HepG2 (cell line): ENCODE measurements around the gene NT5C2. TPM values are rescaled to one million over a fixed set of nuclear protein-coding genes. Genes with fewer than 3 reads are reported as not detected.

Experiments
- ATAC-seq: fragments of 200-7000 bp; cut with Tn5 transposase; 3 replicates; pipeline ENCODE4 v1.9.1; 2020; ENCODE audit warnings: mild to moderate bottlenecking, moderate library complexity
- BruUV-seq: library from RNA; stranded (reverse); fragments of 400-500 nt; replicated peaks from 2 replicates; lab custom pipeline; 2021; lab: Mats Ljungman, UMichigan
- CTCF ChIA-PET: fragments of 300-600 bp; formaldehyde crosslinking; extraction: SDS; loops from one replicate; lab custom pipeline; 2021; ENCODE audit warnings: low total read pairs, inconsistent platforms, low intra/inter-chr PET ratio; lab: Yijun Ruan, JAX
- POLR2A ChIA-PET: fragments of 350-600 bp; sonication (Branson Sonifier 250); formaldehyde crosslinking; loops from one replicate; lab custom pipeline; 2020; ENCODE audit warnings: antibody characterized with exemption, inconsistent platforms; lab: Yijun Ruan, JAX
- DNase-seq: peaks from one replicate; pipeline ENCODE4 v3.0.0-alpha.2; 2015; ENCODE audit warnings: low spot score
- FAIRE-seq: peaks from 3 replicates; lab custom pipeline; 2011; peaks lifted over from hg19 to GRCh38; lab: Jason Lieb, UNC
- H2AFZ ChIP-seq: one replicate; pipeline ENCODE4 v1.6.1; 2011; ENCODE audit warnings: low read length, inconsistent platforms
- H3K27ac ChIP-seq: fragments of 300-600 bp; 3 replicates; pipeline ENCODE4 v1.8.0; 2011; ENCODE audit warnings: mixed run types, mild to moderate bottlenecking, mixed read lengths, low read length, inconsistent platforms; ENCODE audit not compliant: insufficient read depth; ENCODE audit errors: extremely low read length
- H3K27me3 ChIP-seq, 2 experiments: fragments of 200-600 bp in 1 of 2; 2 replicates in 1 of 2; 3 replicates in 1 of 2; pipeline versions ENCODE4 v1.6.0 to v1.8.0; 2011; ENCODE audit warnings: low read length in 2 of 2, mild to moderate bottlenecking in 2 of 2, moderate library complexity in 2 of 2, inconsistent platforms in 1 of 2; ENCODE audit not compliant: insufficient read depth in 2 of 2, control insufficient read depth in 1 of 2
- H3K36me3 ChIP-seq, 2 experiments: fragments of 200-600 bp in 1 of 2; replicated peaks in 1 of 2; 2 replicates in 1 of 2; 3 replicates in 1 of 2; pipeline versions ENCODE4 v1.5.1 to v1.8.0; 2011; ENCODE audit warnings: low read length in 2 of 2, inconsistent platforms in 1 of 2; ENCODE audit not compliant: insufficient read depth in 2 of 2, control insufficient read depth in 1 of 2
- H3K4me1 ChIP-seq: 2 replicates; pipeline ENCODE4 v1.5.1; 2012; ENCODE audit warnings: low read length, inconsistent platforms; ENCODE audit not compliant: insufficient read depth
- H3K4me2 ChIP-seq: 2 replicates; pipeline ENCODE4 v1.6.0; 2011; ENCODE audit warnings: low read depth, low read length, inconsistent platforms
- H3K4me3 ChIP-seq, 3 experiments: fragments of 200-600 bp in 1 of 3; sonication (generic), shearing (Covaris generic) in 1 of 3; replicated peaks in 1 of 3; 2 replicates each; pipeline ENCODE4 v1.5.1; 2011 to 2016; ENCODE audit warnings: low read length in 3 of 3, inconsistent platforms in 2 of 3, low read depth in 2 of 3, mild to moderate bottlenecking in 2 of 3, control low read depth in 1 of 3, mixed read lengths in 1 of 3; ENCODE audit not compliant: insufficient read depth in 1 of 3
- H3K79me2 ChIP-seq: one replicate; pipeline ENCODE4 v1.6.1; 2011; ENCODE audit warnings: low read length, inconsistent platforms; ENCODE audit not compliant: insufficient read depth
- H3K9ac ChIP-seq: 2 replicates; pipeline ENCODE4 v1.6.0; 2011; ENCODE audit warnings: mild to moderate bottlenecking, low read depth, low read length, inconsistent platforms; ENCODE audit not compliant: insufficient read depth
- H3K9me3 ChIP-seq: 2 replicates; pipeline ENCODE4 v1.5.1; 2012; ENCODE audit warnings: mild to moderate bottlenecking, low read length
- H4K20me1 ChIP-seq: 2 replicates; pipeline ENCODE4 v1.6.0; 2011; ENCODE audit warnings: inconsistent platforms, mild to moderate bottlenecking, low read length, moderate library complexity; ENCODE audit not compliant: insufficient read depth
- ASH2L ChIP-seq: fragments of 300-600, 200-600 bp; sonication (generic); IDR thresholded peaks from 2 replicates; pipeline ENCODE4 v1.7.0; 2017; ENCODE audit warnings: low read depth, mild to moderate bottlenecking, moderate library complexity, mixed read lengths, low read length; ENCODE audit not compliant: insufficient read length
- CEBPB ChIP-seq: IDR thresholded peaks from 2 replicates; pipeline ENCODE4 v1.6.1; 2011; ENCODE audit warnings: low read depth, low read length, improper control_type of control experiment, borderline replicate concordance
- GFI1 ChIP-seq: sonication (generic); formaldehyde crosslinking; IDR thresholded peaks from 2 replicates; pipeline ENCODE4 v1.5.0; 2020; ENCODE audit warnings: missing genetic modification reagents, mild to moderate bottlenecking, borderline replicate concordance
- IRF9 ChIP-seq: sonication (generic); formaldehyde crosslinking; IDR thresholded peaks from 2 replicates; pipeline ENCODE4 v1.8.0; 2022; ENCODE audit warnings: missing genetic modification reagents, mild to moderate bottlenecking, borderline replicate concordance
- KDM2A ChIP-seq: sonication (generic); formaldehyde crosslinking; IDR thresholded peaks from 2 replicates; pipeline ENCODE4 v1.4.0; 2020; ENCODE audit warnings: low read depth, missing genetic modification reagents, borderline replicate concordance
- PRDM10 ChIP-seq: sonication (generic); formaldehyde crosslinking; IDR thresholded peaks from 2 replicates; pipeline ENCODE4 v1.4.0; 2020; ENCODE audit warnings: low read depth, missing genetic modification reagents
- ZBTB20 ChIP-seq: sonication (generic); formaldehyde crosslinking; IDR thresholded peaks from 2 replicates; pipeline ENCODE4 v1.8.1; 2023; ENCODE audit warnings: missing genetic modification reagents, low read depth, mild to moderate bottlenecking, borderline replicate concordance
- ZNF850 ChIP-seq: sonication (generic); formaldehyde crosslinking; conservative IDR thresholded peaks from 2 replicates; pipeline ENCODE4 v1.9.0; 2021; ENCODE audit warnings: mild to moderate bottlenecking, missing genetic modification reagents
- WGBS: methylation state at CpG from one replicate; pipeline ENCODE4 v1.1.6; 2017; ENCODE audit warnings: low lambda C conversion rate; 5-methylcytosine and 5-hydroxymethylcytosine counted together
- in situ Hi-C: cut with HindIII; loops from 2 replicates; pipeline ENCODE4 v1.10.0; 2017; ENCODE audit warnings: low pct_unique_long_range_greater_than_20kb; ENCODE audit not compliant: extremely low pct_ligation_motif_present
- intact Hi-C: fragments of 100-400 bp; cut with micrococcal nuclease; formaldehyde crosslinking; loops from one replicate; pipeline ENCODE4 v1.10.0; 2022; ENCODE audit not compliant: unreplicated experiment
- polyA plus RNA-seq, 8 experiments: library from polyadenylated mRNA; depleted of rRNA in 3 of 8; stranded (reverse) in 7 of 8; unstranded in 1 of 8; fragments of >200 nt; fragmentation: Illumina TruSeq in 4 of 8; extraction: Trizol in 4 of 8; gene quantifications; 2 replicates each; pipeline versions ENCODE4 v1.2.1 to v1.2.3, GENCODE V29; 2011 to 2016; ENCODE audit warnings: low read depth in 4 of 8, missing spikeins in 1 of 8, mixed read lengths in 1 of 8; ENCODE audit not compliant: insufficient read depth in 1 of 8
- total RNA-seq, 5 experiments: library from RNA; depleted of rRNA; stranded (reverse); fragments of >200 nt; fragmentation: Illumina TruSeq; extraction: Trizol; gene quantifications; 2 replicates each; pipeline ENCODE4 v1.2.3, GENCODE V29; 2016; ENCODE audit warnings: low read depth in 1 of 5

The NT5C2 gene
- total and polyA plus RNA-seq, 2 of the 13 experiments (the other 11 are each of a cell fraction or from before 2014, with no cell fraction given), result 40.6 to 55.2 TPM

DNA sequence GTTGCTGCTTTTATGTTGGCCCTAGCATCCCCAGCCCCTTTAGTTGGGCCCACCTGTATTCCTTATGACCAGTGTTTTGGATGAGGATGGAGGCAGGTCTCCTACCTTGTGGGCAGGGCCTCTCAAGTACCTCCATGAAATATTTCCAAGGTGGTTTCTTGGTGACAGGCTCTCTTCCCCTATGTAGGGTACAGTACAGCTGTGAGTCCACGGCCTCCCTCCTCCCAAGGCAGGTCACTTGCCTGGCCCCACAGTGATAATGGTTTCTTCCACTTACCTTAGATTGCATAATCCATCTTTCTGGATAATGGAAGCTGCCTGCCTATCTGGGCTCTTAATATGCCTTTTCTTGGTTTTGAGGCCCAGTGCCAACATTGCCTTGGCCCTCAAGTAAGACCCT is 110.4 kb downstream of the NT5C2 start:
- DNase-seq (no peak), FAIRE-seq (no peak), ATAC-seq (no peak)
- Histone ChIP-seq H3K79me2 (no peaks in the 10 kb centered on the region), H4K20me1 (no peaks in the 10 kb centered on the region), H2AFZ (no peak overlapping the region), H3K9ac (no peak overlapping the region), H3K27me3 (no peaks in the 10 kb centered on the region), H3K27ac (peak overlapping the region; percentile 57), H3K36me3 (peaks cover 13 to 20% of the 10 kb centered on the region in 2 experiments), H3K4me2 (peak overlapping the region; percentile 51; the same call in 1 of the 2 replicates), H3K4me1 (peaks cover 55% of the 10 kb centered on the region), H3K9me3 (no peaks in the 10 kb centered on the region), H3K4me3 (no peak overlapping the region)
- TF ChIP-seq ZBTB20 (CRISPR knock-in tag) (no peak), GFI1 (CRISPR knock-in tag) (no peak), KDM2A (no peak), ZNF850 (CRISPR knock-in tag) (no peak), IRF9 (no peak), ASH2L (no peak), PRDM10 (peak; percentile 91), CEBPB (peak; percentile 38; the same call in 1 of the 2 replicates)
- POLR2A ChIA-PET, result no interaction called here
- no TSS peak for BruUV-seq
- WGBS, result 100% methylated on average over 1 of the region's 1 CpG
- in situ Hi-C loops (loop anchor here (10.0 kb wide), 1 partner anchor 162 kb away; the partner anchor contains the start of gene RPEL1), intact Hi-C loops (loop anchor here (5.0 kb wide), 1 partner anchor 160 kb away; no protein-coding TSS in a partner anchor)
- CTCF ChIA-PET, result no interaction called here
